ENCODE measurements around the gene NFIA. TPM values are rescaled to one million over a fixed set of nuclear protein-coding genes. Genes with fewer than 3 reads are reported as not detected.

NFIA gene
- total and polyA plus RNA-seq, 7 donors = 4.0 to 42.7 (median 30.6) TPM

DNA sequence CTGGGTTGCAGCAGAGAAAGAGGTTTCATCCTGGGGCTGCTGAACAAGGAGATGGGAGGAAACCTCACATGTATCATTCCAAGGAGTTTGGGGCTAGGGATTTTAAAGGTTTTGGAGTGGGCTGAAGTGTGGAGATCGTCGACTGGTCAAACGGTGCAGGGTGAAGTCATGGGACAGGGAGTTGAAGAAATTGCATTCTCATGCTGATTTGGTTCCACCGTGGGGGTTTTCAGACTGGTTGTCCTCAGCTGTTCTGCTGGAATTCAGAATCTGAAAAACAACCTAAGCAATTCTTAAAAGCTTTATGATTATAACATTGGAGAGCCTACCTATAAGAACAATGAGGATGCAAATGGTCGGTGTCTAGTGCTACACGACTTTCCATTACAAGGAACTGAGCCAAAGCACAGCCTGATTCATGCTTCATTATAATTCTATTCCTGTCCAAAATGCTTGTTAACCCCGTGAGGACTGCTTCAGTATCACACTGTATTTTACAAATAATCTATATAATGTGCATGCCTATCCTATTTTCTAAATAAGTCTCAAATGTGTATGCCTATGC, 399.9 kb downstream of the NFIA start:
- no peak for ATAC-seq
- intact Hi-C loops (cut with DNase I) = no loop called here

DNA sequence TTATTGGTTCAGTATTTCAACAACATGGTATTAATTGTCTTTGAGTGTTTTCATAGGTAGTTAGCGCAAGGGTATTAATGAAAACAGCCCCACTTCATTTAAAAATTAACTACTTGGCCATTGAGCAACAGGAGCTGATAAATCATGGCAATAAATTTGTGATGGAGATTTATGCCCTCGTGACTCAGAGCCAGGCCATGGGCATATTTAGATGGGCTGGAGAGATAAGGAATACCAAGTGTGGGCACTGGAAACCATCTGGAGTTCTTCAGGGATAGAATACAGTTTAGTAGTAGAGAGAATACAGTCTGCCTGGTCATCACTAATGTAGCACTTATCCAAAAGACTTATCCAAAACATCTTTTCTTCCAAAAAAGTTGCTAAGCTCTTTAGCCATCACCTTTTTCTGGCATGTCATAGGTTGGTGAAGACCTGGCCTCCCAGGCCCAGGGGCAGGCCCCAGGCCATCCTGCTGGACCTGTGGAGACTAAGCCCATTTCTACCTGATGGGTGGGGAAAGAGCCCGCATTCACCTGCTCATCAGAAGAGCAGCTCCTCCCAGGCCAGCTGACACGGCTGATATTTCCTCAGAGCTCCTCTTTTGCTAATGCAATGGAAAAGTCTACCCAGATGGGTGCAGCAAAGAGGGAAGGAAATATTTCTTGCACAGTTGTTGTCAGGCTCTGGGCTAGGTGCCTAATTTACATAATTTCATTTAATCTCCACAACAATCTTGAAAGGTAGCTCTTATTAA, 404.6 kb downstream of the NFIA start:
- Histone ChIP-seq H3K27ac (no peak overlapping the region), H3K27me3 (ENCODE audit: insufficient read depth in 3 of 3, low read length in 2 of 3) (no peaks in the 10 kb centered on the region), H3K9me3 (no peaks in the 10 kb centered on the region), H3K36me3 (ENCODE audit: insufficient read depth in 1 of 2, low read depth in 1 of 2) (no peaks in the 10 kb centered on the region), H3K4me1 (no peaks in the 10 kb centered on the region), H3K4me3 (no peak overlapping the region)
- DNase-seq = no peak
- intact Hi-C loops (cut with DNase I) = no loop called here
- 72 to 82% (median 76%) methylated on average over 4 of the region's 4 CpGs for WGBS, 3 donors
- no peak for ATAC-seq
- TF ChIP-seq CTCF (IDR thresholded peaks at IDR 0.05) = no peak

More for the DNA sequence above, 399.9 kb downstream of the NFIA start:
- Histone ChIP-seq H3K9me3 (no peaks in the 10 kb centered on the region), H3K4me3 (no peak overlapping the region), H3K27ac (no peak overlapping the region), H3K27me3 (ENCODE audit: insufficient read depth in 3 of 3, low read length in 2 of 3) (no peaks in the 10 kb centered on the region), H3K4me1 (no peaks in the 10 kb centered on the region), H3K36me3 (ENCODE audit: insufficient read depth in 1 of 2, low read depth in 1 of 2) (no peaks in the 10 kb centered on the region)
- no peak for DNase-seq
- WGBS, 3 donors = 20 to 31% (median 28%) methylated on average over 7 of the region's 7 CpGs
- TF ChIP-seq CTCF (IDR thresholded peaks at IDR 0.05) = no peak

GRCh38 chr1:61487801-61488200, 405.4 kb downstream of the NFIA start:
- ATAC-seq (no peak), DNase-seq (no peak)
- H3K36me3 ChIP-seq (ENCODE audit: insufficient read depth in 1 of 2, low read depth in 1 of 2) = no peaks in the 10 kb centered on the region
- intact Hi-C loops (cut with DNase I) = no loop called here
- WGBS, 3 donors = 64 to 66% (median 64%) methylated on average over 5 to 6 of the region's 6 CpGs
- TF ChIP-seq CTCF (IDR thresholded peaks at IDR 0.05) = no peak
- no peak overlapping the region for H3K27ac ChIP-seq
- no peak overlapping the region for H3K4me3 ChIP-seq
- H3K4me1 ChIP-seq = no peaks in the 10 kb centered on the region
- H3K27me3 ChIP-seq (ENCODE audit: insufficient read depth in 3 of 3, low read length in 2 of 3) = no peaks in the 10 kb centered on the region
- no peaks in the 10 kb centered on the region for H3K9me3 ChIP-seq

DNA sequence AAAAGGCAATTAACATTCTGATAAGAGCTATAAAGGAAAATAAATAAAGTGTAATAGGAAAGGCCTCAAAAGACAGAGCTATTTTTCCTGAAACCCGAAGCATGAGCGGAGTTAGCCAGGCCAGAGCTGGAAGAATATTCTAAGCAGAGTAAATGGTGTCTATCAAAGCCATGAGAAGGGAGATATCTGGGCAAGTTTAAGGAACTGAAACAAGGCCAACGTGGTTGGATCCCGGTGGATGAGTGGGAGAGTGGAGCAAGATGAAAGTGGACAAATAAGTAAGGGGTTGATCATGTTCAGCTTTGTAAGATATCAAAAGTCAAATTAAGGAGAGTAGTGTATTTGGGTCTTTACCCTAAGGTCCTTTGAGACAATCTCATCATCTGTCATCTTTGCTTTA, 408.6 kb downstream of the NFIA start:
- TF ChIP-seq CTCF (IDR thresholded peaks at IDR 0.05) = no peak
- Histone ChIP-seq H3K4me1 (no peaks in the 10 kb centered on the region), H3K36me3 (ENCODE audit: insufficient read depth in 1 of 2, low read depth in 1 of 2) (no peaks in the 10 kb centered on the region), H3K9me3 (no peaks in the 10 kb centered on the region), H3K27ac (no peak overlapping the region), H3K4me3 (no peak overlapping the region), H3K27me3 (ENCODE audit: insufficient read depth in 3 of 3, low read length in 2 of 3) (no peaks in the 10 kb centered on the region)
- DNase-seq (no peak), ATAC-seq (no peak)
- intact Hi-C loops (cut with DNase I) = no loop called here
- 63 to 79% (median 68%) methylated on average over 4 of the region's 4 CpGs for WGBS, 3 donors

Data from psoas muscle (tissue), 8 donors.